Brain pericyte (primary cell): ENCODE results near the gene ABHD3.
A peak's percentile ranks its signal among the peaks of the same experiment; 100 is the strongest.
"Not testable (repeated sequence)": the region's sequence is repeated elsewhere in the genome, so short reads cannot be mapped to it uniquely, and the experiment has no call there.

Experiments used
- DNase-seq: peaks from one replicate; pipeline ENCODE4 v3.0.0-alpha.2; 2012; ENCODE audit warnings: low read depth, low spot score

The ABHD3 gene

GRCh38 chr18:21653361-21653760 is 51.2 kb downstream of the ABHD3 start:
- no peak for DNase-seq

- no peak for DNase-seq
Observed at GRCh38 chr18:21652073-21652472, 52.5 kb downstream of the ABHD3 start.

GRCh38 chr18:21650311-21650710 is 54.3 kb downstream of the ABHD3 start:
- no peak for DNase-seq

GRCh38 chr18:21640375-21640774 is 64.2 kb downstream of the ABHD3 start:
- not testable (repeated sequence) for DNase-seq

GRCh38 chr18:21638822-21639221 is 65.8 kb downstream of the ABHD3 start:
- no peak for DNase-seq

GRCh38 chr18:21636769-21637168 is 67.8 kb downstream of the ABHD3 start:
- DNase-seq: no peak

- no peak for DNase-seq
Observed at GRCh38 chr18:21634588-21635199, 69.9 kb downstream of the ABHD3 start.

- no peak for DNase-seq
Observed at GRCh38 chr18:21632393-21632792, 72.2 kb downstream of the ABHD3 start.

GRCh38 chr18:21629089-21629832 is 75.3 kb downstream of the ABHD3 start:
- DNase-seq: no peak

GRCh38 chr18:21621640-21622039 is 82.9 kb downstream of the ABHD3 start:
- DNase-seq: not testable (repeated sequence)

GRCh38 chr18:21612125-21613039 is 92.2 kb downstream of the ABHD3 start, which contains the start of gene SNRPD1:
TSS of gene SNRPD1 (plus strand) at chr18:21612314. CDS start at chr18:21612430, 116 bp downstream.
- peak; percentile 82 for DNase-seq

GRCh38 chr18:21611401-21612124 is 93.0 kb downstream of the ABHD3 start:
- not testable (repeated sequence) for DNase-seq

GRCh38 chr18:21605213-21605612 is 99.4 kb downstream of the ABHD3 start:
- DNase-seq: no peak

- no peak for DNase-seq
Observed at GRCh38 chr18:21604671-21605070, 99.9 kb downstream of the ABHD3 start.

- DNase-seq: no peak
Observed at GRCh38 chr18:21602299-21602587, 102.3 kb downstream of the ABHD3 start.
